ENCODE results near the gene PTPRK. TPM values are rescaled to one million over a fixed set of nuclear protein-coding genes. Genes with fewer than 3 reads are reported as not detected.

Gene PTPRK
- total and polyA plus RNA-seq, 9 of the 15 experiments (the other 6 are each of a cell fraction or from before 2014, with no cell fraction given), result 0.04 to 0.51 TPM; not detected in 7

DNA sequence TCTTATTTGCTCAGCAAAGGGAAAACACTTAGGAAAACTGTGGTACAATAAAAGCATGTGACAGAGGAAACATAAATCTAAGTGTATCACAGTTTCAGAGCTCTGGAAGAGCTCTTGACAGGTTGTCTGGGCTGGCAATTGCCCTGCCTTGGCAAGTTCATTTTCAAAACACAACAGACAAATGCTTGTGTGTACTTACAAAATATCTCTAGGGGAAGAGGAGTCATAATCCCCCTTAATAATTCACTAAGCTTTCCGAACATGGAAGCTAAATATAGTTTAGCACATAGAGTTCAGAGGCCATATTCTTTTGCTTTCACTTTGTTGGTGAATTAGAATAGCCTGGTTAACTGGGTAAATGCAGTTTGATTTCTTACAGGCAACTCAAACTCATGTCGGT lies 407.9 kb downstream of the PTPRK start:
- no peak for TF ChIP-seq ZNF444 (CRISPR knock-in tag; IDR thresholded peaks at IDR 0.05)
- TF ChIP-seq ZNF140 (CRISPR knock-in tag; IDR thresholded peaks at IDR 0.05), result no peak
- no peak for TF ChIP-seq RBM34 (IDR thresholded peaks at IDR 0.05; ENCODE audit: borderline replicate concordance, insufficient read depth, low read length)
- TF ChIP-seq HMGXB4 (CRISPR knock-in tag; IDR thresholded peaks at IDR 0.05), result no peak
- no peak for TF ChIP-seq TRIM28 (IDR thresholded peaks at IDR 0.05)
- TF ChIP-seq ZNF274 (IDR thresholded peaks at IDR 0.05; ENCODE audit: borderline replicate concordance, low read depth, low read length), result no peak
- intact Hi-C loops (cut with micrococcal nuclease) (no loop called here), in situ Hi-C loops (cut with MboI) (no loop called here)
- Histone ChIP-seq H4K20me1 (replicated peaks; ENCODE audit: control insufficient read depth, insufficient read depth, low read length) (no peaks in the 10 kb centered on the region), H3K9me3 (replicated peaks; ENCODE audit: control insufficient read depth, insufficient read depth, low read depth, low read length) (no peaks in the 10 kb centered on the region), H3K27me3 (ENCODE audit: control insufficient read depth in 2 of 2, insufficient read depth in 2 of 2, low read length in 2 of 2) (no peaks in the 10 kb centered on the region), H3K36me3 (ENCODE audit: control insufficient read depth, insufficient read depth, low read length) (no peaks in the 10 kb centered on the region), H3K79me2 (ENCODE audit: control insufficient read depth, insufficient read depth, low read length) (no peaks in the 10 kb centered on the region), H3K4me1 (replicated peaks in 1 of 2; ENCODE audit: control insufficient read depth in 2 of 2, insufficient read depth in 2 of 2, low read length in 2 of 2) (no peaks in the 10 kb centered on the region), H3K9ac (ENCODE audit: insufficient read depth in 1 of 2, low read depth in 2 of 2, low read length in 2 of 2) (no peak overlapping the region), H3K4me3 (no peak overlapping the region), H3K4me2 (ENCODE audit: insufficient read depth, low read length) (no peak overlapping the region), H2AFZ (ENCODE audit: low read depth, low read length) (no peak overlapping the region), H3K27ac (ENCODE audit: extremely low read depth, low read depth, low read length) (no peak overlapping the region), H3K9me1 (ENCODE audit: control insufficient read depth, insufficient read depth, low read length) (no peaks in the 10 kb centered on the region)
- ATAC-seq (no peak), FAIRE-seq (no peak), DNase-seq (ENCODE audit: extremely low read depth in 1 of 4, low spot score in 3 of 4) (no peak)
- no TSS peak for BruUV-seq (replicated peaks)
- ChIA-PET CTCF (ENCODE audit: low intra/inter-chr PET ratio) (no interaction called here), POLR2A (no interaction called here)
- 0% methylated on average over 2 of the region's 2 CpGs for WGBS (ENCODE audit: insufficient coverage, low coverage, missing lambda C conversion rate)

Data from K562 (cell line).